ENCODE measurements around the gene RAB7A. TPM values are rescaled to one million over a fixed set of nuclear protein-coding genes. Genes with fewer than 3 reads are reported as not detected.
"Not testable (repeated sequence)": the region's sequence is repeated elsewhere in the genome, so short reads cannot be mapped to it uniquely, and the experiment has no call there.

Gene RAB7A
- total RNA-seq, 1 donor from 2014 or later, result 40.8 TPM

DNA sequence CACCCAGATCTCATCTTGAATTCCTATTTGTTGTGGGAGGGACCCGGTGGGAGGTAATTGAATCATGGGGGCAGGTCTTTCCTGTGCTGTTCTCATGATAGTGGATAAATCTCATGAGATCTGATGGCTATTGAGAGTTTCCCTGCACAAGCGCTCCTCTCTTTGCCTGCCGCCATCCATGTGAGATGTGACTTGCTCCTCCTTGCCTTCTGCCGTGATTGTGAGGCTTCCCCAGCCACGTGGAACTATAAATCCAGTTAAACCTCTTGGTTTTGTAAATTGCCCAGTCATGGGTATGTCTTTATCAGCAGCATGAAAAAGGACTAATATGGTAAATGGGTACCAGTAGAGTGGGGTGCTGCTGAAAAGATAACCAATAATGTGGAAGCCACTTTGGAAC lies 23.6 kb downstream of the RAB7A start:
- not testable (repeated sequence) for DNase-seq (ENCODE audit: low read depth, low spot score)

DNA sequence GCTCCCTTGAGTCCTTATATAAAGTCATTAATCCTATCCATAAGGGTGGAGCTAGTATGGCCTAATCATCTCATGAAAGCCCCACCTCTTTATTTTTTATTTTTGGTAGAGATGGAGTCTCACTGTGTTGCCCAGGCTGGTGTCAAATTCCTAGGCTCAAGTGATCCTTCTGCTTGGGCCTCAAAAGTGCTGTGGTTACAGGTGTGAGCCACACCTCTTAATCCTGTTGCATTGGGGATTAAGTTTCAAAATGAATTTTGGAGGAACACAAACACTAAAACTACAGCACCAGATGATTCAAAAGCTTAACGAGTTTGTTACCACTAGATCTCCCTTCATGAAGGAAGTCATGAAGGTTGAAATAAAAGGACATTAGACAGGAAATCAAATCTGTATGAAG lies 27.7 kb downstream of the RAB7A start:
- no peak for DNase-seq (ENCODE audit: low read depth, low spot score)

DNA sequence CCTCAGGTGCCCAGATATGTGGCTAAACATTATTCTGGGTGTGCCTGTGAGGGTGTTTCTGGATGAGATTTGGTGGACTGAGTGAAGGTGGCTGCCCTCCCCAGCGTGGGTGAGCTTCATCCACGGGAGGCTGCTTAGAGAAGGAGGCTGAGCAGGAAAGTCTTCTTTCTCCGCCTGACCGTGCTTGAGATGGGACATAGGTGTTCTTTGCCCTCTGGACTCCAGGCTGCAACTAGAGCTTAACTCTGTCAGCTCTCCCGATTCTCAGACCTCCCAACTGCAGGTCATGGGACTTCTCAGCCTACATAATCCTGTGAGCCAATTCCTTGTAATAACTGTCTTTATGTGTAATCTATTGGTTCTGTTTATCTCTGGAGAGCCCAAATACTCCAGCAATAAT lies 34.1 kb downstream of the RAB7A start:
- DNase-seq (ENCODE audit: low read depth, low spot score), result no peak

DNA sequence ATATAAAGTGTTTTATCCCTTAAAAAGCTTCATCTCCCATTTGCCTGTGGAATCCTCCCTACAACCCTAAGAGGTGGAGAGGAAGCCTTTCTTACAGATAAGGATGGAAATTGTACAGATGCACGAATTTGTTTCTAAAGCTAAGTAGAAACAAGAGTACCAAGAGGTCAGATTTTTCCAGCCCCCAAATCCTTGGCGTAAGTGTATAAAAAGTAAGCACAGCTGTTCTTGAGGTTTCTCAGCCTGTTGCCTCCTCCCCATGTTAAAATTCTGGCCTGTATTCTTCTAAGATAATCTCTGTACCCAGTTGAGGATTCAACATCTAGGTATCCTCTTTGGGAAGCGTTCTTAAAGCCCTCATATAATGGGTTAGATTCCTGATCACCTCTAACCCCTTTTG lies 34.9 kb downstream of the RAB7A start:
- DNase-seq (ENCODE audit: low read depth, low spot score), result no peak

DNA sequence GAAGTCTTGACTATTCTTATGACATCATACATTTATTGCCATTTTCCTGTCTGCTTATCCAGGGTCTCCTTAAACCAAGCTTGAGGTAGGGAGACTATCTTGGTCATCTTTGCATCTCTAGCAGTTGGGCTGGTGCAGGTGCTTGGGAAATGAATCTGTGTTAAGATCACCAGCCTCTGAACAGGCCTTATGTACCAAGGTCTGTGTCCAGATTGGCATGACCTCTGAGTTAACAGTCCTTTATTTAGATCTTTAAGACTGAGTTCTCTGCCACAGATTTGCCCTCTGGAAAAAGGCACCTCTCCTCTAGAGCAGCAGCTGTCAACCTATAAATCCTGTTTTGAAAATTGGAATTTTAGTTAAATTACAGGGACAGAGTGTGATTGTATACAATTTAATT lies 35.4 kb downstream of the RAB7A start:
- no peak for DNase-seq (ENCODE audit: low read depth, low spot score)

DNA sequence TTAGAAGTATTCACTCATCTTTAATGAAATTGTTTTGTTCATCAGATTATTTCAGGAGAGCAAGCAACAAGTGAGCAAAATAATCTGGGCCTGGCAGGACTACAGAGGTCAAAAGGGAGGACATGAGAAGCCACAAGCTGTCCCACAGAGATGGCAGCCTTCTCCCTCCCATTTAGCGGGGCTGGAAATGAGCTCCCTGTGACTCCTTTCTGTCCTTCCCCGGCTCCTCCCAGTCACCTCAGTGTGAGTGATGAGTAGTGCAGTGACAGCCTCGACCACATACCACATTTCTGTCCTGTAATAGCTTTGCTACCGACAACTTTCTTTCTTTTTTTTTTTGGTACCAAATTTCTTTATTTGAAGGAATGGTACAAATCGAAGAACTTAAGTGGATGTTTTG lies 38.0 kb downstream of the RAB7A start:
- no peak for DNase-seq (ENCODE audit: low read depth, low spot score)

DNA sequence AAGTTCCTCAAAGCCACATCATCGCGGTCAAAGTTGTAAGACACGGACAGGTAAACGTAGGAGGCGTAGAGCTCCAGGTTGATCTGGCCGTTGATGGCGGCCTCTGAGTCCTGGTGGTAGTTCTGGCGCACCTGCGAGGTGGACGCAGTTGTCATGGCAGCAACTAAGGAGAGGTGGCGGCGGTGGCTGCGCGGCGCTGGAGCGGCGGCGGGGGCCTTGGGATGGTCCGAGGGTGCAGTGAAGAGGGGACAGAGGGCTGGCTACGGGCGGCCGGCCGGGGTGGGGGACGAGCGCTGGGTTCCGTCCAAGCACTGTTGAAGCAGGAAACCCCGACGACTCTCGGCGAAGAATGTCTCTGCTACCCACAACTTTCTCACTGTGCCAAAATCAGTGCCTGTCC lies 38.9 kb downstream of the RAB7A start:
- no peak for DNase-seq (ENCODE audit: low read depth, low spot score)

DNA sequence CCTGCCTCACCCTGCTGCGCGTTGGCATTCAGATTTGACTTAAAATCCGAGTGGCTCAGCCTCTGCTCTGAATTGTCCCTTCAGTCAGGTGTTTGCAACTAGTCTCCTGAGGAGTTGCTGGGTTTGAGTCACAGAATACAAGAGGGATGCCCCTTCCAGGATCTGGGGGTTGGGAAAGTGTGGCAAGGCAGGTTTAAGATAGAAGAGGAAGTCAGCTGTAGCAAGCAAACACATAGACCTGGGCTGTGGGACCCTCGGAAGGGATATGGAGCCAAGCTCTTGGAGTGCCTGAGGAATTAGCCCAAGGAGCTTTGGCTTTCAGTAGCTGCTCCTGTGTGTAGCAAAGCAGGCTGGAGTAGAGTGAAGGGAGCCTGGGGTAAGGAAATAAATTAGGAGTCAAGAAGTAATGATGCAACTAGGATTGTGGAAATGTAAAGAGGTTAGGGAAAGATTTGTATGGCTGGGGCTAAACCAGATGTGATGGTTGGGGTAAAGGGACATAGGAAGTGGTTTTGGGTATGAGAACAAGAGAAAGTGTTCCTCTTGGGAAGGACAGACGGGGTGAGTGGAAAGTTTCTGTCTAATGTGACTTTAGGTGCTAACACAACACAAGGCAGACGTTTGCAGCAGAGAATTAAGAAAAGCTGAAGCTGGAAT lies 41.2 kb downstream of the RAB7A start:
- no peak for DNase-seq (ENCODE audit: low read depth, low spot score)

DNA sequence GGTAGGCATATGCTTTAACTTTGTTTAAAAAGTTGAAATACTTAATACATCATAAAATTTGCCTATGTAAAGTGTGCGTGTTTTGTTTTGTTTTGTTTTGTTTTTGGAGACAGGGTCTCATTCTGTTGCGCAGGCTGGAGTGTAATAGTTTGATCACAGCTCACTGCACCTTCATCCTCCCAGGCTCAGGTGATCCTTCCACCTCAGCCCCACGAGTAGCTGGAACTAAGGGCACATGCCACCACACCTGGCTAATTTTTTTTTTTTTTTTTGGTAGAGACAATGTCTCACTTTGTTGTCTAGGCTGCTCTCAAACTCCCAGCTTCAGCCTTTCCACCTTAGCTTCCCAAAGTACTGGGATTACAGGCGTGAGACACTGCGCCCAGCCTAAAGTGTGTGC lies 42.5 kb downstream of the RAB7A start:
- DNase-seq (ENCODE audit: low read depth, low spot score), result no peak

DNA sequence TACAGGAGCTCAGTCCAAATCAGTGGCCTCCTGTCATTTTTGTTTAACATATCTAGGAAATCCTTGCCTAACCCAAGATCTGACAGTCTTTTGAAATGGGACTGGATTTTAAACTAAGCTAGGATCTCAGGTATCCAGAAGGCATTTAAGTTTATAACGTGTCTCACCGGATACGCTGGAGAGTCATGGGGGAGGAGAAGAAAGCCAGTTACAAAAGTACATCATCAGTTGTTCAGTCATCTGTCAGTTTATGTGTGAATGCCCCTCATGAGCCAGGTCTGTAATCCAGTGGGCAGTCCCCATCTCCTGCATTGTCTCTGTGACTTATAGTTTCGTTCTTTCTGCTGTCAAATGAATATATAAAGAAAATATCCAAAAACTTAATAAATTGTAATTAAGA lies 44.4 kb downstream of the RAB7A start:
- DNase-seq (ENCODE audit: low read depth, low spot score), result no peak

DNA sequence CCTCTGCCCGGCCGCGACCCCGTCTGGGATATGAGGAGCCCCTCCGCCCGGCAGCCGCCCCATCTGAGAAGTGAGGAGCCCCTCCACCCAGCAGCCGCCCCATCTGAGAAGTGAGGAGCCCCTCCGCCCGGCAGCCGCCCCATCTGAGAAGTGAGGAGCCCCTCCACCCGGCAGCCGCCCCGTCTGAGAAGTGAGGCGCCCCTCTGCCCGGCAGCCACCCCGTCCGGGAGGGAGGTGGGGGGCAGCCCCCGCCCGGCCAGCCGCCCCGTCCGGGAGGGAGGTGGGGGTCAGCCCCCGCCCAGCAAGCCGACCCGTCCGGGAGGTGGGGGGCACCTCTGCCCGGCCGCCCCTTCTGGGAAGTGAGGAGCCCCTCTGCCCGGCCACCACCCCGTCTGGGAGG lies 47.2 kb downstream of the RAB7A start:
- DNase-seq (ENCODE audit: low read depth, low spot score), result not testable (repeated sequence)

DNA sequence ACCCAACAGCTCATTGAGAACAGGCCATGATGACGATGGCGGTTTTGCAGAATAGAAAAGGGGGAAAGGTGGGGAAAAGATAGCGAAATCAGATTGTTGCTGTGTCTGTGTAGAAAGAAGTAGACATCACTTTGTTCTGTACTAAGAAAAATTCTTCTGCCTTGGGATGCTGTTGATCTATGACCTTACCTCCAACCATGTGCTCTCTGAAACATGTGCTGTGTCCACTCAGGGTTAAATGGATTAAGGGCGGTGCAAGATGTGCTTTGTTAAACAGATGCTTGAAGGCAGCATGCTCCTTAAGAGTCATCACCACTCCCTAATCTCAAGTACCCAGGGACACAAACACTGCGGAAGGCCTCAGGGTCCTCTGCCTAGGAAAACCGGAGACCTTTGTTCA lies 47.6 kb downstream of the RAB7A start:
- not testable (repeated sequence) for DNase-seq (ENCODE audit: low read depth, low spot score)

DNA sequence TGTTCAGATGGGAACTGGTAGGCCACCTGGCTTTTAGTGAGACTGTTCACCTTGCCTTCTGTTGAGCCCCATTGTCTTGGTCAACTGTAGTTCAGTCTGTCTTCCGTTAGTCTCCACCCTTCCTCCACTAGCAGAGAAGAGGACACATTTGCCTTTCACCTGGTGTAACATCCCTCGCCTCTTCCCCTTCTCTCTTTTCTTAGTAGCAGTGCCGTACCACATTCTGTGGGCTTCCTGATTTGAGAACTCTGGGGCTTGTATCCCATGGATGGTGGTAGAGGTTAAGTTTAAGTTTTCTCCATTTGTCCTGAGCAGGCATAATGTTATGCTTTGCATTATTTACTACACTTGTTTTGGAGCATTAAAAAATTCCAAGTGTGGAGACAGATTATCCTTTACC lies 49.3 kb downstream of the RAB7A start:
- DNase-seq (ENCODE audit: low read depth, low spot score), result no peak

DNA sequence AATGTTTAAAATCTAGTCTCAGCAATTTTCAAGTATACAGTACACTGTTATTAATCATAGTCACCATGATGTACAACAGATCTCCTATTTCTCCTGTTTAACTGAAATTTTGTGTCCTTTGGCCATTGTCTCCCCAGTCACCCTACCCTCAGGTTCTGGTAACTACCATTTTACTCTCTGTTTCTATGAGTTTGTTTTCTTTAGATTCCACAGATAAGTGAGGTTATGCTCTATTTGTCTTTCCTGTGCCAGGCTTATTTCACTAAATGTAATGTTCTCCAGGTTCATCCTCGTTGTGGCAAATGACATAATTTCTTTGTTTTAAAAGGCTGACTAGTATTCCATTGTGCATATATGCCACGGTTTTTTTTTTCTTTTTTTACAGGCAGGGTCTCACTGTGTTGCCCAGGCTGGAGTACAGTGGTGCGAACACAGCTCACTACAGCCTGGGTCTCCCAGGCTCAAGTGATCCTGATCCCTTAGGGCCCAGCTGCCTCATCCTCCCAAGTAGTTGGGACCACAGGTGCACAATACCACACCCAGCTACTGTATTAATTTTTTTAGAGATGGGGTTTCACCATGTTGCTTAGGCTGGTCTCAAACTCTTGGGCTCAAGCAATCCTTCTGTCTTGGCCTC lies 50.0 kb downstream of the RAB7A start:
- DNase-seq (ENCODE audit: low read depth, low spot score), result no peak

DNA sequence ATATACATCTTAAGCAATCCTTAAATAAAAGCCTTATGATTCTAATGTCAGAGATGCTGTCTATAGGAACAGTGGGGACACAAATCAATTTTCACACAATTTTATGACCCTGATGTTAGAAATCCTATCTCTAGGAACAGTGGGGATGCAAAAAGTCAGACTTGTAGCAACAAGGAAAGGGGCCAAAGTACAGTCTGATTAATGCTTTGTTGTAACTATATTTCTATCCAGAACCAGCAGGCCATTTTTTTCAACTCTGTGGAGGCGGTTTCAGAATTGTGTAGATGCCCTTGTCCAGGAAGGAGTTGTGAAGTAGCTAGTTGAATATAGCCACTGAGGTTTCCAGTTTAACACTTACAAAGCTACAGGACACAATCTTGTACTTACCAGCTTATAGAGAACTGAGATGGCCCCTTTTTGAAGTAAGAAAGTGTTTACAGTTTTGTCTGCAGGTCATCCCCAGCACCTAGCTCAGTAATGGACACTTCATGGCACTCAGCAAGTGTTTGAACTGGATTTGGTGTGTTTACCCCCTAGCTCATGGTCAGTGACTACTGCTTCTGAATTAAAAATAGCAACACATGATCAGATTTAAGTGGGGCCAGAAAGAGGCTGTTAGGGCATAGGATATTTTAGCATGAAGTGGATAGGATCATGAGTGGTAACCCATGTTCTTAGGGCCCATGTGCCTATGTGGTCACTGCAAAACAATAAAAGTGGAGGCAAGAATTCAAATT lies 54.3 kb downstream of the RAB7A start:
- DNase-seq (ENCODE audit: low read depth, low spot score), result no peak

DNA sequence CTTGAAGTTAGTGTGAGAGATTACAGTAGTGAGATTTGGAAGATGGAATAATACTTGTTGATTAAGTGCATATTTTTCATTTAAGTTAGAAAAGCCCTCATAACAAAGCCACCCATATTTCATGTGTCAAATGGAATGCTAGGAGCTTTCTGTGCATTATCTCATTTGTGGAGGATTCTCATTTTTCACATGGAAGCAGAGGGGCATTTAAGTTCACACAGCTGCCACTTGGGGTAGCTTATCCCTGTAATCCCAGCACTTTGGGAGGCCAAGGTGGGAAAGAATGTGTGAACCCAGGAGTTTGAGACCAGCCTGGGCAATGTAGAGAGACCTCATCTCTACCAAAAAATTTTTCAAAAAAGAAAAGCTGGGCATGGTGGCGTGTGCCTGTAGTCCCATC lies 55.2 kb downstream of the RAB7A start:
- DNase-seq (ENCODE audit: low read depth, low spot score), result no peak

DNA sequence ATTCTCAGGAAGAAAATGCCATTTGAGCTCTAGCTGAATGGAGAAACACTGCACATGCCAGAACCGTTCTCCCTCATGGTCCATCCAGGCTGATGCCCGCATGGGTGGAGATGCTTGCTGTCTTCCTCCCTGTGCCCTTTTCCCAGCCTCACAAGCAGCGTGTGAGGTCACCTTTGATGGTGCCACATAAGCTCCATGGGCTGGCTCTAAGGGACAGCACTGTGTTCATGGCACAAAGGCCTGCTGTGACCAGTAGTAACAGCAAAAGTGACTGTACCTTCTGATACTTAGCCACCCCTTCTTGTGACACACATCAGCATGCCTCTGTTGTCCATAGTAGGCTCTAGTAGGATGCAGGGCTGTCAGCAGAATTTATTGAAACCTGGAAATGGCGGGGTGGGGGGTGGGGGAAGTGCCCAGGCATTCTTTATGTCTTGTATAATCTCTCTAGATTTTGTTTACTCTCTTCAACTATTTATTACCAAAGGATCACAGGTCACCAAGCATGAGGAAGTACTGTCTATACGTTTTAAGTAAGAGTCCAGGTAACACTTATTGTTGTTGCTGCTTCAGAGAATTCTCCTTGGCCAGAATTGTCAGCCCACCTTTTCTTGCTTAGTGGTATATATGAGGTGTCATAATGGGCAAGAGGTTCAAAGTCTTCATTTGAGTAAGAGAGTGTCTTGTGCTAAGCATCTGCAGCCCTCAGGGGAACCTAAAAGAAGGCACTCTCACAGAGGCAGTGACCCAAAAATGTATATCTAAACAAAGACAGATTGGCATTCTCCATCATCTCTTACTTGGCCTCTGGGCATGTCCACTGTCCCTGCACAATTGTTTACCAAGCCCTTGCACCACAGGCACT lies 56.5 kb downstream of the RAB7A start:
- DNase-seq (ENCODE audit: low read depth, low spot score), result no peak

DNA sequence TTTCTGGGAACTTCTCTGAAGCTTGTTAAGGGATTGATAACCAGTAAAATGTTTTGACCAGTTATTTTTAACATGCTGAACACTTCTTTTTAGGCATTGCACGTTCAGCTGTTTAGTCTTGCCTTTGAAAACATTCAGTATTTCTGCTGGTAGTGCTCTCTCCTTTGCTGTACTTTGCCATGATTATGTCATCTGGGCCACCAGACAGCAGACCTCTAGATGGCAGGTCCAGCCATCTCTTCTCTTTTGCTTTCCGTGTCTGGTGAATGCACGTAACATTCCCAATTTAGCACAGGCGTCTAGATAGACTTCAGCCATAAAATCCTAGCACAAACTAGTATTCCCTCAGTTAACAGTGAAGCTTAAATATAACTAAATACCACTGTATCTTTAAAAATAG lies 57.8 kb downstream of the RAB7A start:
- no peak for DNase-seq (ENCODE audit: low read depth, low spot score)

DNA sequence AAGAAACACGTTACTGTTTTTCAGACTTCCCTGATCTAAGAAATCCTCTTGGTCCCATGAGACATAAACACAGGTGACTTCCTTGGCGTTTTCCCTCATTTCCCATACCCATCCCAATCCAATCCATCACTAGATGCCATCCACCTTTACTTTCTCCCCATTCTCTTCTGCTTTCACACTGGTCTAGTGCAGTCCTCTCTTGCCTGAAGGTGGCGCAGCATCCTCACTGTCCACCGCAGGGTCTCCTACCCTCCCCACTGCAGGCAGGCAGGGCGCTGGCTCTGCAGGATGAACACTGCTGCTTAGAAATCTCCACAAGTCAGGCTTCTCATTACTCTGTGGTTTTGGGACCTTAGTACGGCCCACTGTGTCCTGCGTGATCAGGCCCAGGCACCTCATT lies 58.2 kb downstream of the RAB7A start:
- no peak for DNase-seq (ENCODE audit: low read depth, low spot score)

DNA sequence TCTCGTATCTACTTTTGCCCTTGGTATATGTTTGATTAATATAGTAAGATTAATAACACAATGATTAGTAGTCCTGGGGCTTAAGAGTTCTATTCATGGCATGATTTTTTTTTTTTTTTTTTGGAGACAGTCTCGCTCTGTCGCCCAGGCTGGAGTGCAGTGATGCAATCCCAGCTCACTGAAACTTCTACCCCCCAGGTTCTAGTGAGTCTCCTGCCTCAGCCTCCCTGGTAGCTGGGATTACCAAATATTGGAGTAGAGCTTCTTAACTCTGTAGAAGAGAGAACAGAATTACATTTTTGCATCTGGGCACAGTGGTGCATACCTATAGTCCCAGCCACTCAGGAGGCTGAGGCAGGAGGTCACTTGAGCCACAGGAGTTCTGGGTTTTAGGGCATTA lies 58.9 kb downstream of the RAB7A start:
- DNase-seq (ENCODE audit: low read depth, low spot score), result no peak

DNA sequence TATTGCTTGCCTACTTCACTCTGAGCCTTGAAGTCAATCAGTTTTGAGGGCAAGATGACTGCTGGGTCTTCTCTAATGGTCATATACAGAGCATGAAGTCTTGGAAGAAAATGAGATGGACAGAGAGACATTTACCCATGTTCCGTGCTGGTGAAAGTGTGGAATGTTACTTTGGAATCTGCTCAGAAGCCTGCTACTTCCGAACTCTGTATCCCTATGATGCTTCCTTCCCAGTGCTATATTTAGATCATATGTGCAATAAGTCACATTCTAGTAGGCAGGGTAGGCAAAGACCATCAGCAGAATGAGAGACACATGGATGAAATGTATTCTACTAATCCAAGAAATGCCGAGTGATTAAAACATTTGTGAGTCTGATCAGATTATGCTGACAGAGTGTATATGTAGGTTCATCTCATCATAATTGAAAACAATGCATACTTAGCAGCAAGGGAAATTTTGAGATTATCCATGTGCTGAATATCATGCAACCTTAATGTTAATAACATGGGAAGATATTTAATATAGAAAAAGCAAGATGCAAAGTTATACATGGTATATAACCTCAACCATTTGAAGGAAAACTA lies 60.5 kb downstream of the RAB7A start:
- no peak for DNase-seq (ENCODE audit: low read depth, low spot score)
